ENCODE measurements around the gene HERC4. TPM values are rescaled to one million over a fixed set of nuclear protein-coding genes. Genes with fewer than 3 reads are reported as not detected.
"Not testable (repeated sequence)": the region's sequence is repeated elsewhere in the genome, so short reads cannot be mapped to it uniquely, and the experiment has no call there.

The HERC4 gene
- total RNA-seq, 1 donor from 2014 or later: 57.2 TPM

GRCh38 chr10:68047554-68048327 is 27.3 kb downstream of the HERC4 start:
- no peak for DNase-seq (ENCODE audit: extremely low read depth, low read depth, low spot score)

- DNase-seq (ENCODE audit: extremely low read depth, low read depth, low spot score): no peak
Observed at GRCh38 chr10:68047122-68047521, 28.0 kb downstream of the HERC4 start.

DNA sequence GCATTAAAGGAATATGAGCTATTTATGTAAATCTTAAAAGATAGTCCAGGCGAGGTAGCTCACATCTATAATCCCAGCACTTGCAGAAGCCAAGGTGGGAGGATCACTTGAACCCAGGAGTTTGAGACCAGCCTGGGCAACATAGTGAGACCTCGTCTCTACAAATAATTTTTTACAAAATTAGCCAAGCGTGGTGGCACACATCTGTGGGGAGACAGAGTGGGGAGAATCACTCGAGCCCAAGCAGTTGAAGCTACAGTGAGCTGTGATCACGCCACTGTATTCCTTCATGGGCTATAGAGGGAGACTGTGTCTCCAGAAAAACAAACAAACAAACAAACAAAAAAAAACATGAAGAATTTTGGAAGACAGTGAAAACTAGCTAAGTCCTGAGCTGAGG is 28.4 kb downstream of the HERC4 start:
- no peak for DNase-seq (ENCODE audit: extremely low read depth, low read depth, low spot score)

DNA sequence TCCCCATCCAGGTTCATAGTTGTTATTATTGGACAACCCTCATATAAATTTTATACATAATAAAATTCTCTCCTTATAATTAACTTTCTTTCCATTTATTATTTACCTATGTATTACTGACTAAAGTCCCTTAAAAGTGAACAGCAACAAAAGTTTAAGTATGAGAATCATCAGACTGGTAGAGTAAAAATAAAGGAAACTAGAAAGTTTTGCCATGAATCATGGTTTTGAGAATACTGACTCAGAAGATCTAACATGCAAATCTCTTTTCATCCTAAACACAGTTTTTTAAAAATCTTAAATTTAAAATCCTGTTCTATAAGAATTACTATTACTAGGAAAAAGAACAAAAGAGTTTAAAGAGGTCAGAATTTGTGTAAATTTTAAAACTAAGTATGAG is 32.1 kb downstream of the HERC4 start:
- no peak for DNase-seq (ENCODE audit: extremely low read depth, low read depth, low spot score)

GRCh38 chr10:68032113-68032512 is 43.0 kb downstream of the HERC4 start:
- DNase-seq (ENCODE audit: extremely low read depth, low read depth, low spot score): no peak

DNA sequence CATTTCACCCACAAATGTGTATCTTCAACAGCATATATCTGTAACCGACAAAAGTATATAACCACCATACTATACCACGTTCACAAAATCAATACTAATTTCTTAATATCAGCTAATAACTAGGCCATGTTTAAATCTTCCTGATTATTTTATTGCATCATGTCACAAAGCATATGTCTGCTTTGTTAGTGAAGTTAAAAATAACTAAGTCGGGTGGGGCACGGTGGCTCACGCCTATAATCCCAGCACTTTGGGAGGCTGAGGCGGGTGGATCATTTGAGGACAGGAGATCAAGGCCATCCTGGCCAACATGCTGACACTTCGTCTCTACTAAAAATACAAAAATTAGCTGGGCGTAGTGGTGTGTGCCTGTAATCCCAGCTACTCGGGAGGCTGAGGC is 47.7 kb downstream of the HERC4 start:
- no peak for DNase-seq (ENCODE audit: extremely low read depth, low read depth, low spot score)

DNA sequence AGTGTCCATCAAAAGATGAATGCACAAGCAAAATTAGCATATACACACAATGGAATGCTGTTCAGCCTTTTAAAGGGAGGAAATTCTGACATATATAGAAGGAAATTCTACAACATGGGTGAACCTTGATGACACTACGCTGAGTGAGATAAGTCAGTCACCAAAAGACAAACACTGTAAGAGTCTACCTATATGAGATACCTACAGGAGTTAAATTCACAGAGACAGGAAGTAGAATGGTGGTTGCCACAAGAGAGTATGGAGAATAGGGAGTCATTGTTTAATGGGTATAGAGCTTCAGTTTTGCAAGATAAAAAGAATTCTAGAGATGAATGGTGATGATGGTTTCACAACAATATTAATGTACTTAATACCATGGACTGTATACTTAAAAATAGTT is 51.8 kb downstream of the HERC4 start:
- no peak for DNase-seq (ENCODE audit: extremely low read depth, low read depth, low spot score)

DNA sequence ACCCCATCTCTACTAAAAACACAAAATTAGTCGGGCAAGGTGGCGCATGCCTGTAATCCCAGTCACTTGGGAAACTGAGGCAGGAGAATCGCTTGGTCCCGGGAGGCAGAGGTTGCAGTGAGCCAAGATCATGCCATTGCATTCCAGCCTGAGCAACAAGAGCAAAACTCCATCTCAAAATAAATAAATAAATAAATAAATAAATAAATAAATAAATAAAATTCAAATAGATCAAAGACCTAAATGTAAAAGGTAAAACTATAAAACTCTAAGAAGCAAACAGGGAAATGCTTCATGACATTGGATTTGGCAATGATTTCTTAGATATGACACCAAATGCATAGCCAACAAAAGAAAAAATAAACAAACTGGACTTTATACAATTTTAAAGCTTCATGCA is 52.8 kb downstream of the HERC4 start:
- DNase-seq (ENCODE audit: extremely low read depth, low read depth, low spot score): not testable (repeated sequence)

DNA sequence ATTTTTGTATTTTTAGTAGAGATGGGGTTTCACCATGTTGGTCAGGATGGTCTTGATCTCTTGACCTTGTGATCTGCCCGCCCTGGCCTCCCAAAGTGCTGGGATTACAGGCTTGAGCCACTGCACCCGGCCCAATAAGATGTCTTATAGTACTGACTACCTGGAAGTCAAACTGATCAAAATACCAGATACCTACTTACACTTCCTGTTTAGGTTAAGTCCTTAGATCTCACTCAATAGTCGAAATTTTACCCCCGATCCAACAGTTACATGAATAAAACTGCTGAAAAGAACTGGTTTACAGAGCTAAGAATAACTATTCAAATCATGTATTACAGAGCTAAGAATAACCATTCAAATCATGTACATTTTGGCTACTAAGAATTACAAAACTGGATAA is 58.6 kb downstream of the HERC4 start:
- DNase-seq (ENCODE audit: extremely low read depth, low read depth, low spot score): not testable (repeated sequence)

- DNase-seq (ENCODE audit: extremely low read depth, low read depth, low spot score): no peak
Observed at GRCh38 chr10:68010426-68010940, 64.6 kb downstream of the HERC4 start.

DNA sequence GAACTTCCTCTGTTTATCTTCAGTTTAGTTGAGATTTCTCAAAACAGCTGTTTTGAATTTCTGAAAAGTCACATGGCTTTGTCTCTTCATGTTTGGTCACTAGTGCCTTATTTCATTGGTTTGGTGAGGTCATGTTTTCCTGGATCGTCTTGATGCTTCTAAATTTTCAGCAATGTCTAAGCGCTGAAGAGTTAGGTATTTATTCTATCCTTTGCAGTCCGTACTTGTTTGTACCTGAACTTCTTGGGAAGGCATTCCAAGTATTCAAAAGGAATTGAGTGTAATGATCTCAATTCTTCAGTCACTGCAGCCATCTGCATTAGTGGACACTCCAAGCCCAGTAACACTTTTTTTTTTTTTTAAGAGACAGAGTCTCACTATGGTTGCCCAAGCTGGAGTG is 67.7 kb downstream of the HERC4 start:
- no peak for DNase-seq (ENCODE audit: extremely low read depth, low read depth, low spot score)

DNA sequence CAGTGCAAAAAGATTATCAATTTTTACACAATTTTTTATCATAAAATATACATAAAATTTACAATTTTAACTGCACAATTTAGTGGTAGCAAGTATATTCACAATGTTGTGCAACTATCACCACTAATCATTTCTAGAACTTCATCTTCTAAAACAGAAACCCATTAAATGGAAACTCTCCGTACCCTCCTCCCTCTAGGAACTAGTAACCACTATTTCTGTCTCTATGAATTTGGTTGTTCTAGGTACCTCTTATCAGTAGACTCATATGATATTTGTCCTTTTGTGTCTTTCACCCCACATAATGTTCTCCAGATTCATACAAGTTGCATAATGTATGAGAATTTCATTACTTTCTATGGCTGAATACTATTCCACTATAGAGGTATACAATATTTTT is 73.5 kb downstream of the HERC4 start:
- DNase-seq (ENCODE audit: extremely low read depth, low read depth, low spot score): no peak

DNA sequence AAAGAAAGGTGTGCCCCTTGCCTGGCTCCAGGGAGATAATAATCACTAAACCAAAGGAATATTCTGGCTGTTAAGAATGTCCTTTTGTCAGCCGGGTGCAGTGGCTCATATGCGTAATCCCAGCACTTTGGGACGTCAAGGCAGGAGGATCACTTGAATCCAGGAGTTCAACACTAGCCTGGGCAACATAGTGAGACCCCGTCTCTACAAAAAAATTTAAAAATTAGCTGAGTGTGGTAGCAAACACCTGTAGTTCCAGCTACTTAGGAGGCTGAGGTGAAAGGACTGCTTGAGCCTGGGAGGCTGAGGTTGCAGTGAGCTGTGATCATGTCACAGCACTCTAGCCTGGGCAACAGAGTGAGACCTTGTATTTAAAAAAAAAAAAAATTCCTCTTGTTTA is 74.1 kb downstream of the HERC4 start:
- DNase-seq (ENCODE audit: extremely low read depth, low read depth, low spot score): no peak

GRCh38 chr10:67990093-67990492 is 85.0 kb downstream of the HERC4 start:
- DNase-seq (ENCODE audit: extremely low read depth, low read depth, low spot score): no peak

DNA sequence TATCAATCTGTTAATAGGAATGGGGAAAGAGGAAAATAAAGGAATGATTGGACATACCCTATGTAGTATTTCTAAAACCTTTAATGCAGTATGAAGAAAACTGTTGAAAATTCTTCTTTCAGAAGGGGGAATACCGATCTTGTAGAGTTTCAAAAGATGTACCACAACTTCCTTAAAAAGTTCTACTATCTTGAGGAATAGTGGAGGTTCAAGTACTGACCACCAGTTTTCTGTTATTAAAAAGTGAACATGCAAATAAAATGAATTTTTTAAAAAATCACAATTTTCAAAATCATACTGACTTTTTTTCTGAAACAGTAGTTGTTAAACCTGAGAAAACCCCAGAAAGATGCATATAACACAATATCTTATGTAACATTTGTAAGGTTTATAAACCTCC is 86.5 kb downstream of the HERC4 start:
- no peak for DNase-seq (ENCODE audit: extremely low read depth, low read depth, low spot score)

- DNase-seq (ENCODE audit: extremely low read depth, low read depth, low spot score): not testable (repeated sequence)
Observed at GRCh38 chr10:67982603-67983002, 92.5 kb downstream of the HERC4 start.

DNA sequence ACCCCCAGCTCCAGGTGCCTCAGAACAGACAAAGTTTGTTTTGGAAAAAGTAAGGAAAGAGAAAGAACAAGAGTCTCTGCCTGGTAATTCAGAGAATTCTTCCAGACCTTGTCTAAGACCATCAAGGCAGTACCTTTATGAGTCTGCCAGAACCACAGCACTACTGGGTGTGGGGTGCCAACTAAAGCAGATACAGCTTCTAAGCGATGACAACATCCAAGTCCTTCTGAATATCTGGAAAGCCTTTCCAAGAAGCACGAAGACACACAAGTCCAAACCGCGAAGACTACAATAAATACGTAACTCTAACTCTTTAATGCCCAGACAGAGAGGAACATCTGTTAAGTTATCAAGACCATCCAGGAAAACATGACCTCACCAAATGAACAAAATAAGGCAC is 96.3 kb downstream of the HERC4 start:
- DNase-seq (ENCODE audit: extremely low read depth, low read depth, low spot score): no peak

DNA sequence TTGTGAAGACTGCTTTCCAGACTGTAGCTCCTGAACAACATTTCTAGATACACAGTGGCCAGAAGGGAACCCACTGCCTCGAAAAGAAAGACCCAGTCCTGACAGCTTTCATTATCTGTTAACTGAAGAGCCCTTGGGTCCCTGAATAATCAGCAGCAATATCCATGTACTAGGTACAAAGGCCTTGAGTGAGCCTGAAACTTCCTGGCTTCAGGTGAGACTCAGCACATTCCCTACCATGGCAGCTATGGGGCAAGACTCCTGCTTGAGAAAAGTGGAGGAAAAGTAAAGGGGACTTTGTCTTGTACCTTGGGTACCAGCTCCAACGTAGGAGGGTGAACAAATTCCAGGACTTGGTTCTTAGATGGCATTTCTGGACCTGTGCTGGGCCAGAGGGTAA is 97.8 kb downstream of the HERC4 start:
- no peak for DNase-seq (ENCODE audit: extremely low read depth, low read depth, low spot score)

- no peak for DNase-seq (ENCODE audit: extremely low read depth, low read depth, low spot score)
Observed at GRCh38 chr10:67976292-67977245, 98.5 kb downstream of the HERC4 start.

- no peak for DNase-seq (ENCODE audit: extremely low read depth, low read depth, low spot score)
Observed at GRCh38 chr10:67975871-67976270, 99.2 kb downstream of the HERC4 start.

DNA sequence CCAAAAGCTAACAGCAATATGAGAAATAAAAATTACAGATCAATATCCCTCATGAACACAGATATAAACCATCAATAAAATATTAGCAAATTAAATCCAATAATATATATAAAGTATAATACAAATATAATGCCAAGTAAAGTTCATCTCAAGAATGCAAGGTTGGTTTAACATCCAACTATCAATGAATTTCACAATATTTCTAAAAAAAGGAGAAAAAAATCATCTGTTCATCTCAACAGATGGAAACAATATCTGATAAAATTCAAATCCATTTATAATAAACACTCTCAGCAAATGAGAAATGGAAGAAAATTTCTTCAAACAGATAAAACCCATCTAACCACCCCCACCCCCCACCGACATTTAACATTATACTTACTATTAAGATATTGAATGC is 103.8 kb downstream of the HERC4 start:
- DNase-seq (ENCODE audit: extremely low read depth, low read depth, low spot score): no peak

GRCh38 chr10:67969875-67970274 is 105.2 kb downstream of the HERC4 start:
- DNase-seq (ENCODE audit: extremely low read depth, low read depth, low spot score): no peak
